AG04450 (cell line): Measurements from ENCODE around the gene ZFHX3. TPM values are rescaled to one million over a fixed set of nuclear protein-coding genes. Genes with fewer than 3 reads are reported as not detected.
A peak's percentile ranks its signal among the peaks of the same experiment; 100 is the strongest.

ENCODE experiments used
- CTCF ChIA-PET: fragments of 300-600, 350-600 bp; formaldehyde crosslinking; extraction: SDS; loops from one replicate; lab custom pipeline; 2022; ENCODE audit warnings: antibody characterized with exemption, inconsistent platforms; lab: Charles Lee
- POLR2A ChIA-PET: fragments of 350-600 bp; formaldehyde crosslinking; extraction: SDS; loops from one replicate; lab custom pipeline; 2021; ENCODE audit warnings: antibody characterized with exemption, inconsistent platforms; lab: Yijun Ruan, JAX
- DNase-seq: peaks from one replicate; pipeline ENCODE4 v3.0.0-alpha.2; 2011; ENCODE audit warnings: low read depth, low spot score
- H3K27ac ChIP-seq: one replicate; pipeline ENCODE4 v1.5.1; 2012; ENCODE audit warnings: low read depth, low read length, control low read depth
- H3K27me3 ChIP-seq: one replicate; pipeline ENCODE4 v1.6.0; 2012; ENCODE audit warnings: low read length; ENCODE audit not compliant: control insufficient read depth, insufficient read depth
- H3K4me3 ChIP-seq: 2 replicates; pipeline ENCODE4 v1.5.1; 2011; ENCODE audit warnings: mild to moderate bottlenecking, low read depth, low read length, control low read depth
- H3K9me3 ChIP-seq: 2 replicates; pipeline ENCODE4 v1.5.1; 2012; ENCODE audit warnings: low read length; ENCODE audit not compliant: control insufficient read depth, insufficient read depth
- polyA plus RNA-seq: library from polyadenylated mRNA; depleted of rRNA; stranded (reverse); fragments of >200 nt; gene quantifications from 2 replicates; pipeline ENCODE4 v1.2.3, GENCODE V29; 2011
- TF ChIP-seq, protein P1 (sequence below): IDR thresholded peaks from 2 replicates; pipeline ENCODE4 v1.5.1; 2011; ENCODE audit warnings: low read depth, low read length, control low read depth, inconsistent platforms

ZFHX3 gene
- polyA plus RNA-seq, 1 experiment: 3.3 TPM

- ChIA-PET POLR2A (no interaction called here), CTCF (interaction anchor here (1.1 to 6.3 kb wide), 2 partner anchors 26 to 28 kb away, joined by 3 to 40 read pairs; no protein-coding TSS in a partner anchor)
- DNase-seq: no peak
- no peaks in the 10 kb centered on the region for H3K9me3 ChIP-seq
- TF ChIP-seq, protein P1, sequence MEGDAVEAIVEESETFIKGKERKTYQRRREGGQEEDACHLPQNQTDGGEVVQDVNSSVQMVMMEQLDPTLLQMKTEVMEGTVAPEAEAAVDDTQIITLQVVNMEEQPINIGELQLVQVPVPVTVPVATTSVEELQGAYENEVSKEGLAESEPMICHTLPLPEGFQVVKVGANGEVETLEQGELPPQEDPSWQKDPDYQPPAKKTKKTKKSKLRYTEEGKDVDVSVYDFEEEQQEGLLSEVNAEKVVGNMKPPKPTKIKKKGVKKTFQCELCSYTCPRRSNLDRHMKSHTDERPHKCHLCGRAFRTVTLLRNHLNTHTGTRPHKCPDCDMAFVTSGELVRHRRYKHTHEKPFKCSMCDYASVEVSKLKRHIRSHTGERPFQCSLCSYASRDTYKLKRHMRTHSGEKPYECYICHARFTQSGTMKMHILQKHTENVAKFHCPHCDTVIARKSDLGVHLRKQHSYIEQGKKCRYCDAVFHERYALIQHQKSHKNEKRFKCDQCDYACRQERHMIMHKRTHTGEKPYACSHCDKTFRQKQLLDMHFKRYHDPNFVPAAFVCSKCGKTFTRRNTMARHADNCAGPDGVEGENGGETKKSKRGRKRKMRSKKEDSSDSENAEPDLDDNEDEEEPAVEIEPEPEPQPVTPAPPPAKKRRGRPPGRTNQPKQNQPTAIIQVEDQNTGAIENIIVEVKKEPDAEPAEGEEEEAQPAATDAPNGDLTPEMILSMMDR: no peak
- no peaks in the 10 kb centered on the region for H3K27me3 ChIP-seq
- no peak overlapping the region for H3K27ac ChIP-seq
- H3K4me3 ChIP-seq: no peak overlapping the region
Measured at GRCh38 chr16:72860726-72861562, 187.0 kb downstream of the ZFHX3 start.

DNA sequence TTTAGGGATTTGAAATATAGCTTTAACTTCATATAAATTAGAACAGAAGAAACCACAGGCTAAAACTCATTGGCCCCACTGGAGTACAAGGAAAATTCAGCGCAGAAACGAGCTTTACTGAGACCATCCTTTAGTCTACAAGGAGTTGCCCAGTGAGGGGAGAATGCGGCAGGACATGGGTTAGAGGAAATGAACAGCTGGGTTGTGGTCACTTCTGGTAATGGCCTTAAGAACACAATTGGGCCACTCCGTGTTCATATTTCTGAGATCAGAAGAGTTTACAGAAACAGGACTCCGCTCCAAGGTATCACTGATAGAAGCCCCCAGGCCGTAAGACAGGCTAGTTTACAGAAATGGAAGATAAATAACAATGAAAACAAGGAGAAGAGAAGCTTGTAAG lies 188.3 kb downstream of the ZFHX3 start:
- Histone ChIP-seq H3K9me3 (no peaks in the 10 kb centered on the region), H3K4me3 (no peak overlapping the region), H3K27ac (no peak overlapping the region), H3K27me3 (no peaks in the 10 kb centered on the region)
- POLR2A ChIA-PET: no interaction called here
- no peak for DNase-seq
- TF ChIP-seq, protein P1: no peak
- CTCF ChIA-PET: interaction anchor here (0.5 to 6.3 kb wide), 6 partner anchors 11 to 202 kb away, joined by 3 to 40 read pairs (median 4); no protein-coding TSS in a partner anchor

DNA sequence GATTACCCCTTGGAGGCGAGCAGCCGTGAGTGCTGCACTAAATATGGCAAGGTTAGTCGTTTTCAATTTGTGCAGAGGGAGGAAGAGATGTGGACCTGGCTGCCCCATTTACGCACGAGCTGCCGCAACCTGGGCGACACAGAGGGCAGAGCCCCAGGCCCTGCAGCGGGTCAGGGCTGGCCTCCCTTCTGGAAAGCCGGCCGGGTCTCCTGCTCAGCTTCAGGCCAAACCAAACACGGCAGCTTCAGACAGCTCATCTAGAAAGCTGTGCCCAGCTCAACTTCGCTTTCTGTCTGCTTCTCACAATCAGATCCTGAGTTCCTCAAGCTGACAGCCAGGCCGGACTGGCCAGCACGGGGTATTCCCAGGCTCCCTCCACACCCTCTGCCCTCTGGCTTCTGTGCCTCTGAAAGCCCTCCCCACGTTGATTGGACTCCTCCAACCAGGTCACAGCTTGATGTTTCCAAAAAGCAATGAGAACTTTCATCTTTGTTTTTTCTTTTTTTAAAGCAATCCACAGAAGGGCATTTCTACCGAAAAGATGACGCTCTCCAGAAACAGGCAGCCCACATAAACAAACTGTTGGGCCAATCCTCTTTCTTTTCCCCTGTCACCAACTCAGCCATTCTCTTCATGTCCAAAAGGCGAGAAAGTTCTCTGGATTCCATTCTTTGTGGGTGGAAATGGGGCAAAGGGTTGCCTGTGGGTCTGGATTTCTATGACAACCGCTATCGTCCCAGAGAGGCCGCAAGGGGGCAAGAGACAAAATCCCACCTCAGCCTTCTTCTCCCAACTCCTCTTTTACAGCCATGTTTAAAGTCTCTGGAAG lies 189.0 kb downstream of the ZFHX3 start:
- CTCF ChIA-PET: interaction anchor here (0.9 to 6.3 kb wide), 5 partner anchors 11 to 203 kb away, joined by 3 to 40 read pairs (median 3); no protein-coding TSS in a partner anchor
- DNase-seq: no peak
- POLR2A ChIA-PET: no interaction called here

DNA sequence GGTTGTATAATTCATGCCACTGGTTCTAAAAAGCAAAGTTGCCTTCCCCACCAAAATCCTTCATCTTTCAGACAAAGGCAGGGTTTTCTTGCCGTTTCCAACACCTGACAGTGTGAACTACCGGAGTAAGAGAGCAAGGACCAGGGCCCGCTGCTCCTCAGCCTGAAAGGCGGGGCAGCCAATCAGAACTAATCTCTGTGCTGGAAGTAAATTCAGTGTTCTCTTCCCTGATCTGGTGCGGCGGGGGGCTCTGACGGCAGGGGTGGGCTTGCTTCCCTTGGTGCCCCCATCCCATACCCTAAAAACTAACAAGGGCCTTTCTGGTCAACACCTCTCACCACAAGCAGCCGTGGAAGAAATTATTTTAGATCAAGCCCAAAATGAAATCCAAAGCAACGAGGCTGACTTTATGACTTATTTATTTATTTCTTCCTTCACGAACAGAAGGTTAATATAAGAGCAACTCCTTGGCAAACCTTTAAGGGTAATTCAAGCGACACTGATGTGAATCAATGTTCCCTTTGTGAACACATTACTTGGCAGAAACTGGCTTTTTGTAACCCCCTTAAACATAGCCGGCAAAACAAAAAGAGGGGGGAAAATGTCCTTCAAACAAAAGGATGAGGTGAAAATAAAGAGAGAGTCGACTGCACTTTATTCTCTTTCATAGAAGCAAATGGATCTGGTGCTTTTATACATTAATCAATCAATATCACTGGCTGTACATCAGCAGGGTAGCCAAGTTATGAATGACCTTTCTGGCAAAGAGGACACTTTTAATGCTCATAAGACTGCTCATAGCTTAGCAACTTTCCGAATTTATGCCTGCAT lies 189.9 kb downstream of the ZFHX3 start:
- Histone ChIP-seq H3K4me3 (no peak overlapping the region), H3K27ac (no peak overlapping the region), H3K9me3 (no peaks in the 10 kb centered on the region), H3K27me3 (no peaks in the 10 kb centered on the region)
- no peak for DNase-seq
- POLR2A ChIA-PET: no interaction called here
- CTCF ChIA-PET: interaction anchor here (1.0 to 6.3 kb wide), 5 partner anchors 11 to 355 kb away, joined by 3 to 40 read pairs (median 3); no protein-coding TSS in a partner anchor
- TF ChIP-seq, protein P1: no peak

More for the DNA sequence above, 189.0 kb downstream of the ZFHX3 start:
- Histone ChIP-seq H3K9me3 (no peaks in the 10 kb centered on the region), H3K27me3 (no peaks in the 10 kb centered on the region), H3K27ac (peak overlapping the region; percentile 68), H3K4me3 (peak overlapping the region; percentile 31; the same call in 1 of the 2 replicates)
- TF ChIP-seq, protein P1: no peak
